H1 (cell line): ENCODE data around the gene LONRF2. TPM values are rescaled to one million over a fixed set of nuclear protein-coding genes. Genes with fewer than 3 reads are reported as not detected.

ENCODE experiments used
- FOSL1 ChIP-seq: IDR thresholded peaks from 2 replicates; pipeline ENCODE4 v1.6.1; 2011; ENCODE audit warnings: mild to moderate bottlenecking, low read depth, low read length, moderate library complexity; ENCODE audit not compliant: insufficient read depth
- HDAC2 ChIP-seq, 2 experiments: fragments of 300-600 bp in 1 of 2; sonication (generic) in 1 of 2; IDR thresholded peaks; 2 replicates each; pipeline ENCODE4 v1.6.1; 2011 to 2012; ENCODE audit warnings: low read depth in 2 of 2, low read length in 2 of 2, mild to moderate bottlenecking in 2 of 2, moderate library complexity in 2 of 2, borderline replicate concordance in 1 of 2, inconsistent platforms in 1 of 2
- RAD21 ChIP-seq, 2 experiments: IDR thresholded peaks in 1 of 2; conservative IDR thresholded peaks in 1 of 2; 2 replicates each; pipeline ENCODE4 v1.6.1; 2011; ENCODE audit warnings: low read depth in 2 of 2, low read length in 2 of 2, improper control_type of control experiment in 1 of 2, inconsistent platforms in 1 of 2, mild to moderate bottlenecking in 1 of 2, moderate library complexity in 1 of 2
- SP2 ChIP-seq: IDR thresholded peaks from 2 replicates; pipeline ENCODE4 v1.6.1; 2012; ENCODE audit warnings: mild to moderate bottlenecking, low read length, inconsistent platforms
- TCF12 ChIP-seq: IDR thresholded peaks from 2 replicates; pipeline ENCODE4 v1.6.1; 2011; ENCODE audit warnings: low read depth, mild to moderate bottlenecking, low read length
- polyA plus RNA-seq, 7 experiments: library from polyadenylated mRNA; depleted of rRNA in 3 of 7; stranded (reverse) in 5 of 7; unstranded in 2 of 7; fragments of >200 nt in 5 of 7; fragments of 200-250 nt in 2 of 7; gene quantifications; 1 replicate in 5 of 7; 2 replicates in 1 of 7; 4 replicates in 1 of 7; pipeline versions ENCODE4 v1.2.1 to v1.2.3, GENCODE V29; 2011 to 2013; ENCODE audit warnings: missing spikeins in 2 of 7, mixed read lengths in 2 of 7
- total RNA-seq: library from RNA; stranded (reverse); fragmentation: NEBNext Ultra II Directional; extraction: Animal tissue kit (Norgen Biotek cat#: 25700); gene quantifications from 2 replicates; pipeline ENCODE4 v1.2.1, GENCODE V29; 2021
- TF ChIP-seq, protein P1 (sequence below): IDR thresholded peaks from 2 replicates; pipeline ENCODE4 v1.6.1; 2011; ENCODE audit warnings: low read length, improper control_type of control experiment

Gene LONRF2
- total and polyA plus RNA-seq, 2 of the 8 experiments (the other 6 are each of a cell fraction or from before 2014, with no cell fraction given) = 0.24 to 0.74 TPM

DNA sequence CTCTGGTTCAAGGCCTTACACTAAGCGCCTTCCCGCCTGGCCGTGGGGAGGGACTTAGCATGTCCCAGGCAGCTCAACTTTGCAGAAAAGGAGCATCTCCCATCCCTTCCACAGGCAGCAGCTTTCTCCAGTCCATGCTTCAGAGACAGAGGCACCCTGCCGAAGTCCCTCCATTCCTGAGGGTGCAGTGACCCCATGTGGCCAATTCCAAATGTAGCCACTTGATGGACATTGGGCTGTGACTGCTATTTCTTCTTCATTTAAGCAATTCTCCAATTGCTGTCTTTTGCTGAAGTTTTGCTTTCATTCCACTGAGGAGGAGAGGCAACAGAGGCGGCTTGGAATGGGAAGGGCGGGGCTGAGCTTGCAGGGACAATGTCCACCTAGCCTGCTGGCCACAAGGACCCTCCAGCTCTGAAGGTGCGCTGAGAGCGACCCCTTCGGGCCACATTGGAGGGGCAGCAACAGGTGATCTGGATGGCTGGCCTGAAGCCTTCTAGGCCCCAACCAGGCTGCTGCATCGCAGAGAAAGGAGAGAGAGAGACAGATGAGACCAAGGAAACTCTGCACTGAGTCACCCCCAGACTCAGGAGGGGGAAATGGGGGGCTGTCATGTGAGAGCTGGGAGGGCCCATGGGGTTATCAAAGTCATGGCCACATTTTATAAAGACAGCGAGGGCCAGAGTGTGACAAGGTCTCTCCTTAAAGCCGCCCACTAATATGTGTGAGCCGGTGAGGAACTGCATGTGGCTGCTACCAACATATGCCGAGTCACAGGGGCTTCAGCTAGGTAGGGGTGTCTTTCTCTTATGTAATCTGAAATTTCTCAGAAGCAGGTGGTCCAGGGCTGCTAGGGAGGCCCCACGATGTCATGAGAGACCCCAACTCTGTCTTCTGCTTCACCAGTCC, 61.3 kb downstream of the LONRF2 start (continued):
- TF ChIP-seq HDAC2 (IDR thresholded peaks at IDR 0.05; ENCODE audit: borderline replicate concordance in 1 of 2, low read depth in 2 of 2, low read length in 2 of 2) (peak in 1 of 2 experiments; percentile 30; a peak in 1 of 4 replicates), TCF12 (no peak), FOSL1 (no peak), RAD21 (IDR thresholded peaks at IDR 0.05 in 1 of 2, conservative IDR thresholded peaks at IDR 0.05 in 1 of 2; ENCODE audit: low read depth in 2 of 2, low read length in 2 of 2) (peak; percentile 91 to 94), SP2 (no peak)
- TF ChIP-seq, protein P1, sequence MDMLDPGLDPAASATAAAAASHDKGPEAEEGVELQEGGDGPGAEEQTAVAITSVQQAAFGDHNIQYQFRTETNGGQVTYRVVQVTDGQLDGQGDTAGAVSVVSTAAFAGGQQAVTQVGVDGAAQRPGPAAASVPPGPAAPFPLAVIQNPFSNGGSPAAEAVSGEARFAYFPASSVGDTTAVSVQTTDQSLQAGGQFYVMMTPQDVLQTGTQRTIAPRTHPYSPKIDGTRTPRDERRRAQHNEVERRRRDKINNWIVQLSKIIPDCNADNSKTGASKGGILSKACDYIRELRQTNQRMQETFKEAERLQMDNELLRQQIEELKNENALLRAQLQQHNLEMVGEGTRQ = no peak
